HG03460 (cell line): Measurements from ENCODE around the gene DUSP11.
"Not testable (repeated sequence)": the region's sequence is repeated elsewhere in the genome, so short reads cannot be mapped to it uniquely, and the experiment has no call there.

ENCODE experiments used
- ATAC-seq: cut with Tn5 transposase; IDR thresholded peaks from one replicate; pipeline ENCODE4 v1.9.1; 2021; ENCODE audit not compliant: unreplicated experiment

Gene DUSP11

GRCh38 chr2:73718851-73719621 lies 60.9 kb downstream of the DUSP11 start:
- no peak for ATAC-seq

- ATAC-seq = no peak
Measured at GRCh38 chr2:73718421-73718820, 61.5 kb downstream of the DUSP11 start.

- ATAC-seq = not testable (repeated sequence)
Measured at GRCh38 chr2:73717695-73718094, 62.2 kb downstream of the DUSP11 start.

- no peak for ATAC-seq
Measured at GRCh38 chr2:73717251-73717606, 62.7 kb downstream of the DUSP11 start.

- no peak for ATAC-seq
Measured at GRCh38 chr2:73716543-73717250, 63.2 kb downstream of the DUSP11 start.

- no peak for ATAC-seq
Measured at GRCh38 chr2:73714091-73714490, 65.8 kb downstream of the DUSP11 start.
